H1 (cell line): ENCODE measurements around the gene GLIPR1. TPM values are rescaled to one million over a fixed set of nuclear protein-coding genes. Genes with fewer than 3 reads are reported as not detected.

ENCODE experiments used
- EGR1 ChIP-seq: IDR thresholded peaks from 2 replicates; pipeline ENCODE4 v1.6.1; 2011; ENCODE audit warnings: low read depth, low read length, borderline replicate concordance
- POLR2AphosphoS5 ChIP-seq: IDR thresholded peaks from 2 replicates; pipeline ENCODE4 v1.6.1; 2011; ENCODE audit warnings: low read depth, low read length
- TCF12 ChIP-seq: IDR thresholded peaks from 2 replicates; pipeline ENCODE4 v1.6.1; 2011; ENCODE audit warnings: low read depth, mild to moderate bottlenecking, low read length
- polyA plus RNA-seq, 7 experiments: library from polyadenylated mRNA; depleted of rRNA in 3 of 7; stranded (reverse) in 5 of 7; unstranded in 2 of 7; fragments of >200 nt in 5 of 7; fragments of 200-250 nt in 2 of 7; gene quantifications; 1 replicate in 5 of 7; 2 replicates in 1 of 7; 4 replicates in 1 of 7; pipeline versions ENCODE4 v1.2.1 to v1.2.3, GENCODE V29; 2011 to 2013; ENCODE audit warnings: missing spikeins in 2 of 7, mixed read lengths in 2 of 7
- total RNA-seq: library from RNA; stranded (reverse); fragmentation: NEBNext Ultra II Directional; extraction: Animal tissue kit (Norgen Biotek cat#: 25700); gene quantifications from 2 replicates; pipeline ENCODE4 v1.2.1, GENCODE V29; 2021
- TF ChIP-seq, protein P1 (sequence below): IDR thresholded peaks from 2 replicates; pipeline ENCODE4 v1.6.1; 2012; ENCODE audit warnings: inconsistent platforms

GLIPR1 gene
- total and polyA plus RNA-seq, 2 of the 8 experiments (the other 6 are each of a cell fraction or from before 2014, with no cell fraction given) = 0.23 to 1.5 TPM

DNA sequence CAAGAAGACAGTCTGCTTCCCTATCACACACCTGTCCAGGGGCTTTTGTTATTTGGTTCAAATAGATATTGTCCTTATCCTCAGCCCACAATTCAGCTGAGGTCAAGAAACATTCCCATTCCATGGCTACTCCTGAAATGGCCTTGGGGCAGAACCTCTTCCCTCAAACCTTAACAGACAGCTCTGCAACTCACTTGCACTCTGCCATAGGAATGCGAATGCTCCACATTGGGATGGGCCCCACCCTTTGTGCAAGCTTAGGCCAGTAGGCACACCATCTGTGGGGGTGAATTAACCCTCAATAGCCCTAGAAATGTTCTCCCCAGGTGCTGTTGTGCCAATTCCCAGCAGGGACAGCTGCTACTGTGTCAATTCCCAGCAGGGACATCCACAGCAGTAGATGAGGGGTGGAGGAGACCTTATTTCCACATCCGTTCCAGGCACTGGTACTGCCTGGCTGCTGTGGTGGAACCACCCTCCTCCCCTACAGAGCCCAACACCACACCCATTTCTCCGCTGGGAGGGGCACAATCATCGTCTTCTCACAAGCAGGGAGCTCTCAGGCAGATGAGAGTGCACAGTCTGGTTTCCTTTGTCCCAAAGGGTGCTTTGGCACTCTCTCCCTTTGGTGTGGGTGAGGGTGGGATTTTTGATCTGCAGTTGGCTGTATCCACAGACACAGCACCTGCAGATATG is 42.3 kb upstream of the GLIPR1 start (continued):
- TF ChIP-seq, protein P1, sequence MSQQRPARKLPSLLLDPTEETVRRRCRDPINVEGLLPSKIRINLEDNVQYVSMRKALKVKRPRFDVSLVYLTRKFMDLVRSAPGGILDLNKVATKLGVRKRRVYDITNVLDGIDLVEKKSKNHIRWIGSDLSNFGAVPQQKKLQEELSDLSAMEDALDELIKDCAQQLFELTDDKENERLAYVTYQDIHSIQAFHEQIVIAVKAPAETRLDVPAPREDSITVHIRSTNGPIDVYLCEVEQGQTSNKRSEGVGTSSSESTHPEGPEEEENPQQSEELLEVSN = no peak
- TF ChIP-seq TCF12 (no peak), EGR1 (no peak), POLR2AphosphoS5 (no peak)
